Ramos (cell line): ENCODE measurements around the gene CYB561.

Experiments
- in situ Hi-C: fragments of 300-500 bp; cut with MboI; formaldehyde crosslinking; loops from one replicate; pipeline ENCODE4 v1.14.3; 2022; ENCODE audit warnings: low sequenced_read_pairs; ENCODE audit not compliant: unreplicated experiment

The CYB561 gene

GRCh38 chr17:63387656-63388340 is 58.3 kb downstream of the CYB561 start:
- in situ Hi-C loops, result no loop called here

DNA sequence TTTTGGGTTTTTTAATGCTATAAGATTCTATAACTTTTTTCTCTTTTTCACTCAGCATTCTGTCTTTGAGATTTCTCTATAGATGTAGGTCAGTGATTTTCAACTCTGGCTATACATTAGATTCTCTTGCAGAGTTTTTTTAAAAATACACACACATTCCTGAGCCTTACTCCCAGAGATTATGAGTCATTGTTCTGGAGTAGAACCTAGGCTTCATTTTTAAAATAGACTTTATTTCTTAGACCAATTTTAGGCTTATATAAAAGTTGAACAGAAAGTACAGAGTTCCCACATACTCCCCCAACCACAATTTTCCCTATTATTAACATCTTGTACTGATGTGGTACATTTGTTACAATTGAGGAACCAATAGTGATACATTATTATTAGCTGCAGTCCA is 63.3 kb downstream of the CYB561 start:
- in situ Hi-C loops, result no loop called here
